IPS-18c (cell line): Measurements from ENCODE around the gene IL1RN.

Experiments
- H3K4me3 ChIP-seq: 2 replicates; pipeline ENCODE4 v1.7.0; 2013; ENCODE audit warnings: low read depth, mild to moderate bottlenecking, low read length, moderate library complexity; ENCODE audit not compliant: insufficient read depth
- H3K9me3 ChIP-seq: one replicate; pipeline ENCODE4 v1.6.1; 2013; ENCODE audit warnings: mild to moderate bottlenecking, low read length, moderate library complexity; ENCODE audit not compliant: control insufficient read depth, insufficient read depth

Gene IL1RN

DNA sequence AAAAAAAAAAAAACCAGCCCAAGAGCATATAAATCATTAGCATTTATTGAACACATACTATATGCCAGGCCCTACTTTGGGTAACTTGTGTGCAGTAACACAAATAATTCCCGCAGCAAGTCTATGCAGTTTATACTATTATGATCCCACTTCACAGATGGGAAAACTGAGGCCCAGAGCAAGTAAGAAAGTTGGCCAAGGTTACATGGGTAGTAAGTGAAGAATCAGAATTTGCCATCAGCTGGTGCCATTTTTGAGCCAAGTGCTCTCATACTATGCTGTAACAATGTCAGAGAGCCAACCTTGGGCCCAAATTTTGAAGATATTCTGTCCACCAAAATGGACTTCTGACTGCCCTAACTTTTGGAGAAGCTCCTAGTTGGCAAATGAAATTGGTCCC lies 32.9 kb downstream of the IL1RN start:
- no peaks in the 10 kb centered on the region for H3K9me3 ChIP-seq

DNA sequence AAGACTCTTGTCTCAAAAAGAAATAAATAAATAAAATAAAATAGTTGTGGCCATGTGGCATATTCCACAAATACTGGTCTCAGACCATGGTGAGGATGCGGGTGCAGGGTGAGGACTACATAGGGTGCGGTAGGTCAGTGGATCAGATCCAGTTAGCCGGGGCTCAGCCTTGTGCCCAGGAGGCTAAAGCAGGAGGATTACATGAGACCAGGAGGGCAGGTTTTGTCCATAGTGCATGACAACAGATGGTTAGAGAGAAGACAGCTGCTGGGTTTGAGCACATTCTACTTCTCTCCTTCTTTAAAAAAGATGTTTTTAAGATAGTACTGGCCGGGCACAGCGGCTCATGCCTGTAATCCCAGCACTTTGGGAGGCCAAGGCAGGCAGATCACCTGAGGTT lies 33.6 kb downstream of the IL1RN start:
- no peaks in the 10 kb centered on the region for H3K9me3 ChIP-seq
- no peak overlapping the region for H3K4me3 ChIP-seq

More for the DNA sequence above, 32.9 kb downstream of the IL1RN start:
- no peak overlapping the region for H3K4me3 ChIP-seq

DNA sequence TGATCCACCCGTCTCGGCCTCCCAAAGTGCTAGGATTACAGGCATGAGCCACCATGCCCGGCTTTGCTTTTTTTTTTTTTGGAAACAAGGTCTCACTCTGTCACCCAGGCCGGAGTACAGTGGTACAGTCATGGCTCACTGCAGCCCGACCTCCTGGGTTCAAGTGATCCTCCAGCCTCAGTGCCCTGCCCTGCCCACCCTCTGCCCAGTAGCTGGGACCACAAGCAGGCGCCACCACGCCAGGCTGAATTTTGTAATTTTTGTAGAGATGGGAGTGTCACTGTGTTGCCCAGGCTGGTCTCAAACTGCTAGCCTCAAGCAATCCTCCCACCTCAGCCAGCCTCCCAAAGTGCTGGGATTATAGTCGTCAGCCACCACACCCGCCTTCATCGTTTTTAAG lies 34.8 kb downstream of the IL1RN start:
- no peak overlapping the region for H3K4me3 ChIP-seq
- H3K9me3 ChIP-seq, result no peaks in the 10 kb centered on the region

DNA sequence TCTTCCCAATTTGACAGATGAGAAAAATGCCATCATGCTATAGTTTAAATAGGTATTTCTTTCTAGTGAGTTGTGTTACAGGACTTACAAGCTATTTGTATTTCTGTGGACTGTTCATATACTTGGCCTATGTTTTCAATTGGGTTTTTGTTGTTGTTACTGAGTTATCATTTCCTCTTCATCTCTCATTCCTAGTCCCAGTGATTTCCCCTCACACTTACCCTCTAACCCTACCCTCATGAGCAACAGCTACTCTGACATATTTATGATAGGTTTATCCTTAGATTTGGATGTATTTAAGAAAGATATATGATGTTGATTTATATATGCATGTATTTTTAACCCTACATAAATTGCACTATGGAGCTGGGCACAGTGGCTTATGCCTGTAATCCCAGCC lies 35.5 kb downstream of the IL1RN start:
- Histone ChIP-seq H3K4me3 (no peak overlapping the region), H3K9me3 (no peaks in the 10 kb centered on the region)

DNA sequence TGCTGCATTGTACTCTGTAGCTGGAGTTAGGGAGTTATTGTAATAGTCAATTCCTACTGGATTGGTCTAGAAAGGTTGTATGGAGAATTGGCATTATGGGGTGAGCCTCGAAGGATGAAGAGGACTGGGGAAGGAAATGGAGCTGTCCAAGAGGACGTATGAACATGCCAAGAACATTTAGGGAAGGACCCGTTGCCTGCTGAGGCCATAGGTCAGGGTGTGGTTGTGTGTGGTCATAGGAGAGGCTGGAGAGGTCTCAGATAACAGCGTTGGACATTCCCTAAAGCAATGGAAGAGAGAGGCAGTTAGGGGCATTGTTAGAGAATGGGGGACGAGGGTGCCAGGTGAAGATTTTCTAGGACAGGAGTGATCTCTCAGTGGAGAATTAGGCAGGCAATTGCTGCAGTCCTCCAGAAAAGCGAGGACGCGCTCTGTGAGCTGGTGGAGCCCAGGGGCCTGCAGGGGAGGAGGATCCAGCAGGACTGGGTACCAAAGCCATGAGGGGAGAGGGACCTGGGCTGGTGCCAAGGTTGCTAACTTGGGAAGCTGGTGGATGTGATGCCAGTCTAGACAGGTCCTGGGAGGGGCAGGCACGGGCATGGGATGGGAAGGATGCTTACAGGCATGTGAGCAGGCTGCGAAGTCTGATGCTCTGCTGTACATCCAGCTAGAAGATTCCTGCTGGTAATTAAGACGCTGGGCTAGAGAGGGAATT lies 37.0 kb downstream of the IL1RN start:
- Histone ChIP-seq H3K9me3 (no peaks in the 10 kb centered on the region), H3K4me3 (no peak overlapping the region)

DNA sequence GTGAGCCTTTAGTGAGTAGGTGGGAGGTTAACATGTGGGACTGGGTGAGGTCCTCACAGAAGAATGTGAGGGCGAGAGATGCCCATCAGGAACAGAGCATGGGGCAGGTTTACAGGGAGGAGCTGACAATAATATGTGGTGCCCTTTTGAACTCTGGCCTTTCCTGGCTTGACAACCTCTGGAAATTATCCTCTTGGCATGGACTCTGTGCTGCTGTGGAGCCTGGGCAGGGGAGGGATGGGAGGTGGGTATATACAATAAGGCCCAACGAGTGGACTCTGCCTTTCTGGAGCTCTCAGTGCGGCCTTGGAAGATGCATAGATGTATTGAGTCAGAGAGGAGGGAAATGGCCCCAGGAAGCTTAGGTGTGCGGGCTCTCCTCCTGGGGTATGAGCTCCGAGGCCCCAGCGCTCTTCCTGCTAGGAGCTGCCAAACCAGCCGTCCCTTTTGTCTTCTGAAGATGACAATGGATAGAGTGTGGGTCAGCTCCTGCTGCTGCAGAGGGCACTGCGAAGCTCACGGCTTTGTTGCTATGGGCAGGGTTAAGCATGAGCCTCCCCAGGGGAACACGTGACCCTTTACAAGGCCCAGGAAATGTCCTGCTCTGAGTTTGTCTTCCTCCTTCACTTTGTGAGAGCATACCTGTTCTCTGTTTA lies 37.7 kb downstream of the IL1RN start:
- H3K9me3 ChIP-seq, result no peaks in the 10 kb centered on the region
- no peak overlapping the region for H3K4me3 ChIP-seq

DNA sequence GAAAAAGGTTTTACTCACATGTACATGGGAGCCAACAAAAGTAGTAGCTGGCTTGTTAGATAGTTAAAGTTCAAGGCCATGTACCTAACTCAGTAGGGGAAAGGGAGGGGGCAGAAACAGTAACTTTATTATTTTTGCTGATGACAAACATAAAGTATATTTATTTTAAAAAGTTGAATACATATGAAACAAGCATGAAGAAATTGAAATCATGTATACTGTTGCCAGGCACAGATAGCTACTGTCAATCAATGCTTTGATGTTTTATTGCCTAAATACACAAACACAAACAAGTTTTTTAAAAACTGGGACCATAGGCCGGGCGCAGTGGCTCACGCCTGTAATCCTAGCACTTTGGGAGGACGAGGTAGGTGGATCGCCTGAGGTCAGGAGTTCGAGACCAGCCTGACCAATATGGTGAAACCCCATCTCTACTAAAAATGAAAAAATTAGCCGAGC lies 38.8 kb downstream of the IL1RN start:
- Histone ChIP-seq H3K4me3 (no peak overlapping the region), H3K9me3 (no peaks in the 10 kb centered on the region)

DNA sequence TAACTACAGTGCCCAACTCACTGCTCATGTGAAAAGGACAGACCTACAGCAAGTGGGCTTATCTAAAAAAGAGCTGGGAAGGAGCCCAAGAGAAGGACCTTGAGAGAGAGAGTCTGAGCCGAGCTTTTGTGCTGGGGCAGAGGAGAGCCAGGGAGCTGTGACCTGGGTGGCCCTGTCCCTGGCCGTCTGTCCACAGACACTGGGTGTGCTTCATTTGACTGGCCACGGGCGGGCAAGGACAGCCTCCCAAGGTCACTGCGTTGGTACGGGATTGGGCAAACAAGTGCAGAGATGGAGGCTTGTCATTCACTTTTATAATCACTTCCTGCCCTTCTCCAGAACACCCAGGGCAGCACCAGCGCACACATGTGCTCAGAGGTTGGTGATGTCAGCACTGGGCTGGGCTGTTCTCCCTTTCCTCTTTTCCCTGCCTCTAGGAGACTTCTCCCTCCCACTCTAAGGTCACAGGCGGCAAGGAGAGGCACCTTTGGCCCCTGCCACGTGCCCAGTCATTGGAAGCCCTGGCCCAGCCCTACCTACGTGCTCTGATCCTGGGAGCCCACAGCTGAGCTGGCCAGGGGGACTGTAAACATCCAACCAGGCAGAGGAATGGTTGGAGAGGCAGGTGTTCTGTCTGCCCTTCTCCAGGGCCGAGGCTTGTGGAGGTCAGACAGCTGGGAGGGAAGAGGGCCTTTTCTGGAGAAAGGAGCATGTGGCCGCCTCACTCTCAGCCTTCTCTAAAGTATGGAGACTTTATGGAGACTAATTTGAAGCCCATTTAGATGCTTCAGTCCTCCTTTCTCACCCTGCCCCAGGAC lies 39.9 kb downstream of the IL1RN start:
- Histone ChIP-seq H3K9me3 (no peaks in the 10 kb centered on the region), H3K4me3 (no peak overlapping the region)

DNA sequence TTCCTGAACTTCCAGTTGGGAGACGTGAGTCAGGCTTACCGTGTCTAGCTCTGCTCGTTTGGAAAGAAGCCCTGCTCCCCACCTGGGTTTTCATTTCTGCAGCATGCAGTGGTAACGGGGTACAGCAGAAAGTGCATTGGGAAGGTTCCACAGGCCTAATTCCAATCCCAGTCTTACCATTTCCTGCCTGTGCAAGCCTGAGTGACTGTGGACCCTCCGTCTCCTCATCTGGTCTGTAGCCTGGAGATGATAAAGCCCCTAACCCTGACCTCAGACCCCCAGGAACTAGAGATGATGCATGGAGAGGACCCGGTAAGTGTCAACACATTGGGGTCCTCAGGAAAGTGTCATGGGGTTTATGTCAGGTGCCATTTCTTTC lies 40.6 kb downstream of the IL1RN start:
- Histone ChIP-seq H3K9me3 (no peaks in the 10 kb centered on the region), H3K4me3 (no peak overlapping the region)

DNA sequence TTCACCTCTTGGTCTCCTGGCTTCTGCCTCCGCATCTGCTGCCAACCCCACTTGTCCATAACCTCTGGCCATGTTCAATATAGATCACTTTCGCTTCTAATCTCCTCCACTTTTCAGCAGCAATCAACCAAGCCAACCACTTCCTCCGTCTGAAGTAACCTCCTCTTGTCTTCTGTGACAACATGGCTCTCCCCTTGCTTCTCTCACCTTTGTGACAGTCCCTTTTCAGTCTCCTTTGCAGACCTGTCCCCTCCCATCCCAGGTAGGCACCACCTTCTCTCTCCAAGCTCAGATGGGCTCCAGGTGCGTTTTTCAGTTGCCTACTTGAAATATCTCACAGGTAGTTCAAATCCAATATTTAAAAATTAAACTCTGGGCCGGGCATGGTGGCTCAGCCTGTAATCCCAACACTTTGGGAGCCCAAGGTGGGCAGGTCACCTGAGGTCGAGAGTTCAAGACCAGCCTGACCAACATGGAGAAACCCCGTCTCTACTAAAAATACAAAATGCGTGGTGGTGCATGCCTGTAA lies 41.7 kb downstream of the IL1RN start:
- no peak overlapping the region for H3K4me3 ChIP-seq
- H3K9me3 ChIP-seq, result no peaks in the 10 kb centered on the region

DNA sequence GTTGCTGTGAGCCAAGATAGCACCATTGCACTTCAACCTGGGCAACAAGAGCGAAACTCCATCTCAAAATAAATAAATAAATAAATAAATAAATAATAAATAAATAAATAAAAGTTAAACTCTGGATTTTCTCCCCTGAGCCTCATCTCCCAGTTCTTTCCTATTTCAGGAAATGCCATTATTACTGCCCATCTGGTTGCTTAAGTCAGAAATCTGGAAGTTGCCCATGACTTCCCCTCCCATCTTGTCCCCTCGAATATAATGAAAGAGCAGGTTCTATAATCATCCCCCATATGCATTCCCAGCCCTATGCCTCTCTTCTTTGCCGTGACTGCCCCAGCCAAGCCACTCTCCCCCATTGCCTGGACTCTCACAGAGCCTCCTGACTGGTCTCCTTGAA lies 42.2 kb downstream of the IL1RN start:
- Histone ChIP-seq H3K4me3 (no peak overlapping the region), H3K9me3 (no peaks in the 10 kb centered on the region)

DNA sequence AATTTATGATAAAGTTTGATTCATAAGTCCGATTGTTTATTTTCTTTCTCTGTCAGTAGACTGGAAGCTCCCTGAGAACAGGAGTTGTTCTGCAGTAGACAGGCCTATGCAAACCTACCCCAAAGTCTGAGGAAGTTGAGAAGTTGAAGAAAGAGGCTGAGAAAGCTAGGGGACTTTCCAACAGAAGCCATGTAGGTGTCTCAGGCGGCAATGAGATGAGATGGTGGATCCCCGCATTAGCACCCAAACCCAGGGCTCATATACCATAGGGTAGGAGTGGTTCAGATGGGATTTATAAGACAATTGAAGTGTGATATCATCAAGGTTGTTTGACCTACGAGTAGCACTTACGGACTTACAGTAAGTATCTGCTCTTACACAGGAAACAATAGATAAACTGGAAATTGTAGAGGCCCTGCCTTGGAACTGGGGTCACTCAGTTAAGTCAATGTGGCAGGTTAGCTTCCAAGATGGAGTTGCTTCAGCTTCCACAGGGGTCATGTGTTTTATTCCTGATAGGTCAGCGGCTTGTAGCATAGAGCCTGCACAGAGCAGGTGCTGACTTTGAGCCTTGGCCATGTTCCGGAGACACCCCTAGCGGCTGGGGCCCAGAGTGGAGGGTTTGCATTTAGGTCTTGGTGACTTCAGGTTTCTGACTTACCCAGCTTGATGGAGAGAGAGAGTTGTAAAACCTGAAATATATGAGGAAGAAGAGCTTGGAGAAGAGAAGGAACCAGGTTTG lies 44.1 kb downstream of the IL1RN start:
- no peak overlapping the region for H3K4me3 ChIP-seq

DNA sequence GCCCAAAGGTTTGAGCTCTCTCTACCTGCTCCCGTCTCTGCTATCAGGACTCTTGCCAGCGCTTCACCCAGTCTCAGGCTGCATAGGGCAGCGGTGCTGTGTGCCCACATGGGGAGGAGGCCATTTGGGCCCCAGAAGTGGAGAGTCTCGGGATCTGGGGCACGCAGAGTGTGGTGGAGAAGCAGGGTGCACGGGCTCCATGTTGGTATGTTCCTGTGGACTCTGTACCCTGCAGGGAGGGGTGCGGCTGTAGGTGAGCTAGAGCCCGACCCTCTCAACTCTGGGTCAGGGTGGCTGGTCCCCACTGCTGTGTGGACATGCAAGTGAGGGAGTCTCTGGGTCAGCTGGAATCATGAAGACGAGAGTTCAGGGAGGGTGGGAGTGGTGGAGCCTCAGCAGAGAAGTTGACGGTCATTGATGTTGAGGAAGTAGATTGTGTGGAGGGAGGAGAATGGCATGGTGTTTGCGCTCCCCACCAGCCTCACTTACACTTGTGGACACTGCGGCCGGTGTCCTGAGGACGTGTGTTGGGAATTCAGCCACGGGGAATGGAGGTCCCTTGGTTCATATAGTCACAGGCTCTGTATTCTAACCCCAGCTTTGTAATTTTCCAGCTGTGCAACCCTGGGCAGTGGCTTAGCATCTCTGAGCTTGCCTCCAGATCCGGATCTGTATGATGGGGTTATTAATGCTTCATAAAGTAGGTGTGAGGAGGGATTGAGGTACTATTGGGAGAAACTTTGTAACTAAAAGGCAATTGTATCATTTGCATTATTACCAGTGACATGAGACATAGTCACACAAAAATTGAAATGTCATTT lies 45.5 kb downstream of the IL1RN start:
- no peak overlapping the region for H3K4me3 ChIP-seq

More for the DNA sequence above, 44.1 kb downstream of the IL1RN start:
- no peaks in the 10 kb centered on the region for H3K9me3 ChIP-seq

DNA sequence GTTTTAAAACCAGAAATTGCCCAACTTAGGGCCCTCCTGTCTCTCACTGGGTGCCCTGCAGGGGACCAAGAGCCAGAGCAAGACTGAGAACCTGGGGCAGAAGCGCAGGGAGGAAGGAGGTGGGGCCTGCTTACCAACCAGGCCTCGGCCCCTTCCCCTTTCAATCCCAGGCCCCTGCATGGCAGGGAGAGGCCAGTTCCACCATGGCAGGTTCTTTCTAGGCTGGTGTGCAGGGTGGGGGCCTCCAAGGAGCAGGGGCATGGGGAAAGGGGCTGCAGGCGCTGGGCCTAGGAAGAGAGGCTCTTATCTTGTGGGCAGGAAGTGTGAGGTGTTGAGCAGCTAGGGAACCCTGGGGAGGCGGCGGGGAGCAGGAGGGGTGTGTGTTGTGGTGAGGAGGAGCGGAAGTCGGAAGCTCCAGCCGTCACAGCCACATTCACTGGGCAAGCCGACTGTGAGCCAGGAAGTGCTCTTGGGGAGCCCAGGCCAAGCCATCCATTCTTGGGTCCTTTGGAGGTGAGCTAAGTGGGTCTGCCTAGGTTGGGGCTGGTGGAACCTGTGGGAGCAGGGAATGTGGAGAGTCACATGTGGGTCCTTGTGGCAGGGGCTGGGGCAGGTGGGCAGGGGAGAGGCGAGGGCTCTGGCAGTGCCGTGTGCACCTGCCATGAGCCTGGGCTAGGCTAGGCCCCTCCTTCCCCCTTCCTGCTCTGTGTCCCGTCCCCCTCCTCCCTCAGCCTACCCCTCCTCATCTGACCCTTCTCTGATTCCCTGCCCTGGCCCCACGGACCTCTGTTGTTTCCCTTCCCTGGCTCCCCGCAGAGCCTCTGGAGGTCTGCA lies 46.4 kb downstream of the IL1RN start, which contains the start of gene PSD4:
TSS of gene PSD4 (plus strand) at position 430 of the 834 bp plus-strand sequence. CDS start 8,486 bp downstream, outside the sequence.
- Histone ChIP-seq H3K4me3 (no peak within 1 kb of the TSS), H3K9me3 (no peaks in the 10 kb centered on the region)

More for the DNA sequence above, 45.5 kb downstream of the IL1RN start:
- H3K9me3 ChIP-seq, result no peaks in the 10 kb centered on the region

DNA sequence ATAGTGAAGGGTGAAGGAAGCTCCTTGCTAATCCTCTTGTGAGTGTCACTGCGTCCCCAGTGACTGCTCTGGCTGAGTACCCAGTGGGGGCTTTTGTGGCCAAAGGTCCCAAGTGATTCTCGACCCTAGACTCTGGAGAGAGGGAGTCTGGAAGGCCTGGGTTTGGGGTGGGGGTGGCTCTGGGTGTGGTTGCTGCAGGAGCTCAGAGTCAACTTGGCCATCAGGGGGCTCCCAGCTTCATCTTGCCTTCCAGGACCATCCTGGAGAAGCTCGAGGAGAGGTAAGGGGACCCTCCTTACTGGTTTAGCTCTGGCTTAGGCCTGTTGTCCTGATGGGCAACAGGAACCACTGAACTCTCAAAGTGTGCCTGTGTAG lies 47.0 kb downstream of the IL1RN start:
- Histone ChIP-seq H3K9me3 (no peaks in the 10 kb centered on the region), H3K4me3 (no peak overlapping the region)
